D341Med (cell line): ENCODE measurements around the gene FHIT.
"Not testable (repeated sequence)": the region's sequence is repeated elsewhere in the genome, so short reads cannot be mapped to it uniquely, and the experiment has no call there.

ENCODE experiments used
- DNase-seq: peaks from one replicate; pipeline ENCODE4 v3.0.0; 2012; ENCODE audit warnings: low spot score

Gene FHIT

GRCh38 chr3:61057464-61057863, 193.8 kb downstream of the FHIT start:
- DNase-seq = no peak

- DNase-seq = no peak
Measured at GRCh38 chr3:61055447-61055846, 195.8 kb downstream of the FHIT start.

GRCh38 chr3:61053781-61054496, 197.3 kb downstream of the FHIT start:
- DNase-seq = no peak

- no peak for DNase-seq
Measured at GRCh38 chr3:61052851-61053250, 198.4 kb downstream of the FHIT start.

- DNase-seq = no peak
Measured at GRCh38 chr3:61051666-61052065, 199.6 kb downstream of the FHIT start.

- not testable (repeated sequence) for DNase-seq
Measured at GRCh38 chr3:61045169-61045568, 206.1 kb downstream of the FHIT start.

GRCh38 chr3:61043156-61043555, 208.1 kb downstream of the FHIT start:
- DNase-seq = no peak

- DNase-seq = no peak
Measured at GRCh38 chr3:61040618-61041017, 210.6 kb downstream of the FHIT start.

- no peak for DNase-seq
Measured at GRCh38 chr3:61035573-61035972, 215.7 kb downstream of the FHIT start.

- DNase-seq = no peak
Measured at GRCh38 chr3:61032991-61033390, 218.3 kb downstream of the FHIT start.

GRCh38 chr3:61031503-61031902, 219.7 kb downstream of the FHIT start:
- no peak for DNase-seq

GRCh38 chr3:61030469-61031035, 220.7 kb downstream of the FHIT start:
- DNase-seq = no peak

- DNase-seq = no peak
Measured at GRCh38 chr3:61029194-61029593, 222.1 kb downstream of the FHIT start.

GRCh38 chr3:61018807-61019206, 232.4 kb downstream of the FHIT start:
- DNase-seq = no peak

GRCh38 chr3:61017028-61017427, 234.2 kb downstream of the FHIT start:
- not testable (repeated sequence) for DNase-seq

- DNase-seq = peak; percentile 39
Measured at GRCh38 chr3:61015859-61016258, 235.4 kb downstream of the FHIT start.

- peak; percentile 44 for DNase-seq
Measured at GRCh38 chr3:61015408-61015807, 235.8 kb downstream of the FHIT start.

GRCh38 chr3:61008998-61009380, 242.3 kb downstream of the FHIT start:
- no peak for DNase-seq

- DNase-seq = no peak
Measured at GRCh38 chr3:61008153-61008997, 242.9 kb downstream of the FHIT start.

- no peak for DNase-seq
Measured at GRCh38 chr3:61005591-61005990, 245.7 kb downstream of the FHIT start.

- DNase-seq = no peak
Measured at GRCh38 chr3:60998858-60999257, 252.4 kb downstream of the FHIT start.

- DNase-seq = no peak
Measured at GRCh38 chr3:60992395-60992794, 258.9 kb downstream of the FHIT start.

GRCh38 chr3:60990442-60990730, 260.9 kb downstream of the FHIT start:
- DNase-seq = no peak
